ENCODE data around the gene GUCA2B.

DNA sequence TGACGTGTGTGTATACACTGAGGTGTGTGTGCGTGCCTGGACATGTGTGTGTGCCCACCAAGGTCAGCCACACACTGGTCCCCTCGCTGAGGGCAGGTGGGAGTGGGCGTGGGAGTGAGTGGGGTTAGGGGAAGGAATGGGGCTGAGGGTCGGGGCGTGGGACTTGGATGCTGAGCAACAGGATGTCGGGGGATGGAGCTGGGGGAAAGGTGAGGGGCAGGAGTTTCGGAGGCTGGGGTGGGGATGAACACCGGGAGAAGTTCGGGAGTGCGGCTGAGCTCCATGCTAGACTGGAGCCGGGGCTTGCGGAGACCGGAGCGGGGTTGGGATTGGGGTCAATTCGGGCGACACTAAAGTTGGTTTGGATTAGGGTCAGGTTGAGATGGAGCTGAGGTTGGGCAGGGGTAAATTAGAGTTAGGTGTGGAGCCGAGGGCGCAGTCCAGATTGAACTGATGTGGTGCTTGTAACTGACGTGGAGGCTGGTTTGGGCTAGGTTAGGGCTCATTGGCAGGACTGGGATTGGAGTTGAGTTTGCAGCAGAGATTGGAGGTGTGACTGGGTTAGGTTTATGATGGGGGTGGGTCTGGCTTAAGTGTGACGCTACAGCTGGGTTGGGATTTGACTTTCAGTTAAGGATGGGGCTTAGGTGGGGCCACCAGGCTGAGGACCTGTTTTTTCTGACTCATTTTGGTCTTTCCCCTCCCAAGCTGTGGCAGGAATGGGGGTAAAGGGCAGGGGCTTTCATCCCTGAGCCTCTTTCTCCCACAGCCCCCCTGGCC is 14.6 kb downstream of the GUCA2B start:
- TF ChIP-seq POLR2A (IDR thresholded peaks at IDR 0.05) (no peak), POLR2AphosphoS5 (IDR thresholded peaks at IDR 0.05) (no peak)
- TF ChIP-seq, protein P1, sequence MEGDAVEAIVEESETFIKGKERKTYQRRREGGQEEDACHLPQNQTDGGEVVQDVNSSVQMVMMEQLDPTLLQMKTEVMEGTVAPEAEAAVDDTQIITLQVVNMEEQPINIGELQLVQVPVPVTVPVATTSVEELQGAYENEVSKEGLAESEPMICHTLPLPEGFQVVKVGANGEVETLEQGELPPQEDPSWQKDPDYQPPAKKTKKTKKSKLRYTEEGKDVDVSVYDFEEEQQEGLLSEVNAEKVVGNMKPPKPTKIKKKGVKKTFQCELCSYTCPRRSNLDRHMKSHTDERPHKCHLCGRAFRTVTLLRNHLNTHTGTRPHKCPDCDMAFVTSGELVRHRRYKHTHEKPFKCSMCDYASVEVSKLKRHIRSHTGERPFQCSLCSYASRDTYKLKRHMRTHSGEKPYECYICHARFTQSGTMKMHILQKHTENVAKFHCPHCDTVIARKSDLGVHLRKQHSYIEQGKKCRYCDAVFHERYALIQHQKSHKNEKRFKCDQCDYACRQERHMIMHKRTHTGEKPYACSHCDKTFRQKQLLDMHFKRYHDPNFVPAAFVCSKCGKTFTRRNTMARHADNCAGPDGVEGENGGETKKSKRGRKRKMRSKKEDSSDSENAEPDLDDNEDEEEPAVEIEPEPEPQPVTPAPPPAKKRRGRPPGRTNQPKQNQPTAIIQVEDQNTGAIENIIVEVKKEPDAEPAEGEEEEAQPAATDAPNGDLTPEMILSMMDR (IDR thresholded peaks at IDR 0.05), result no peak

All from suprapubic skin (tissue), 4 donors.